Measurements from ENCODE around the gene YES1.
"Not testable (repeated sequence)": the region's sequence is repeated elsewhere in the genome, so short reads cannot be mapped to it uniquely, and the experiment has no call there.

YES1 gene

GRCh38 chr18:759864-760263, 52.2 kb downstream of the YES1 start:
- H3K9me3 ChIP-seq (ENCODE audit: insufficient read depth, low read depth, low read length); H3K27me3 ChIP-seq (ENCODE audit: insufficient read depth, low read length); H3K27ac ChIP-seq (ENCODE audit: low read depth, low read length); H3K4me1 ChIP-seq (ENCODE audit: insufficient read depth, low read length); H3K4me3 ChIP-seq (ENCODE audit: low read length); H3K9ac ChIP-seq (ENCODE audit: low read depth, low read length): not testable (repeated sequence)
- H3K36me3 ChIP-seq (ENCODE audit: insufficient read depth, low read length): peaks cover 17% of the 10 kb centered on the region
- WGBS: 88% methylated on average over 2 of the region's 4 CpGs

- Histone ChIP-seq H3K9me3 (ENCODE audit: insufficient read depth, low read depth, low read length) (no peaks in the 10 kb centered on the region), H3K36me3 (ENCODE audit: insufficient read depth, low read length) (peaks cover 56% of the 10 kb centered on the region), H3K27me3 (ENCODE audit: insufficient read depth, low read length) (no peaks in the 10 kb centered on the region), H3K4me3 (ENCODE audit: low read length) (no peak overlapping the region), H3K4me1 (ENCODE audit: insufficient read depth, low read length) (no peaks in the 10 kb centered on the region), H3K27ac (ENCODE audit: low read depth, low read length) (no peak overlapping the region), H3K9ac (ENCODE audit: low read depth, low read length) (no peak overlapping the region)
- WGBS: 72% methylated on average over 2 of the region's 2 CpGs
Observed at GRCh38 chr18:755506-755905, 56.5 kb downstream of the YES1 start.

GRCh38 chr18:754656-755055, 57.4 kb downstream of the YES1 start:
- H3K4me1 ChIP-seq (ENCODE audit: insufficient read depth, low read length): no peaks in the 10 kb centered on the region
- peaks cover 61% of the 10 kb centered on the region for H3K36me3 ChIP-seq (ENCODE audit: insufficient read depth, low read length)
- H3K27ac ChIP-seq (ENCODE audit: low read depth, low read length): no peak overlapping the region
- no peak overlapping the region for H3K9ac ChIP-seq (ENCODE audit: low read depth, low read length)
- H3K27me3 ChIP-seq (ENCODE audit: insufficient read depth, low read length): no peaks in the 10 kb centered on the region
- H3K9me3 ChIP-seq (ENCODE audit: insufficient read depth, low read depth, low read length): no peaks in the 10 kb centered on the region
- no peak overlapping the region for H3K4me3 ChIP-seq (ENCODE audit: low read length)
- WGBS: 100% methylated on average over 1 of the region's 1 CpG

GRCh38 chr18:750456-750855, 61.6 kb downstream of the YES1 start:
- 87% methylated on average over 1 of the region's 1 CpG for WGBS
- peaks cover 85% of the 10 kb centered on the region for H3K36me3 ChIP-seq (ENCODE audit: insufficient read depth, low read length)

GRCh38 chr18:744832-745597, 67.0 kb downstream of the YES1 start:
- WGBS: 68% methylated on average over 2 of the region's 2 CpGs
- H3K27ac ChIP-seq (ENCODE audit: low read depth, low read length): no peak overlapping the region
- no peaks in the 10 kb centered on the region for H3K4me1 ChIP-seq (ENCODE audit: insufficient read depth, low read length)
- H3K27me3 ChIP-seq (ENCODE audit: insufficient read depth, low read length): no peaks in the 10 kb centered on the region
- H3K9me3 ChIP-seq (ENCODE audit: insufficient read depth, low read depth, low read length): no peaks in the 10 kb centered on the region
- H3K36me3 ChIP-seq (ENCODE audit: insufficient read depth, low read length): peaks cover 80% of the 10 kb centered on the region
- H3K9ac ChIP-seq (ENCODE audit: low read depth, low read length): no peak overlapping the region
- H3K4me3 ChIP-seq (ENCODE audit: low read length): no peak overlapping the region

More at GRCh38 chr18:750456-750855, 61.6 kb downstream of the YES1 start:
- Histone ChIP-seq H3K4me3 (ENCODE audit: low read length) (no peak overlapping the region), H3K9me3 (ENCODE audit: insufficient read depth, low read depth, low read length) (no peaks in the 10 kb centered on the region), H3K9ac (ENCODE audit: low read depth, low read length) (no peak overlapping the region), H3K27me3 (ENCODE audit: insufficient read depth, low read length) (no peaks in the 10 kb centered on the region), H3K4me1 (ENCODE audit: insufficient read depth, low read length) (no peaks in the 10 kb centered on the region), H3K27ac (ENCODE audit: low read depth, low read length) (no peak overlapping the region)

GRCh38 chr18:741931-742512, 70.0 kb downstream of the YES1 start:
- Histone ChIP-seq H3K4me3 (ENCODE audit: low read length) (no peak overlapping the region), H3K27me3 (ENCODE audit: insufficient read depth, low read length) (no peaks in the 10 kb centered on the region), H3K36me3 (ENCODE audit: insufficient read depth, low read length) (peaks cover 88% of the 10 kb centered on the region), H3K9ac (ENCODE audit: low read depth, low read length) (no peak overlapping the region), H3K27ac (ENCODE audit: low read depth, low read length) (no peak overlapping the region), H3K4me1 (ENCODE audit: insufficient read depth, low read length) (no peaks in the 10 kb centered on the region), H3K9me3 (ENCODE audit: insufficient read depth, low read depth, low read length) (no peaks in the 10 kb centered on the region)

- WGBS: 96% methylated on average over 2 of the region's 3 CpGs
- peaks cover 55% of the 10 kb centered on the region for H3K36me3 ChIP-seq (ENCODE audit: insufficient read depth, low read length)
- no peaks in the 10 kb centered on the region for H3K27me3 ChIP-seq (ENCODE audit: insufficient read depth, low read length)
- H3K27ac ChIP-seq (ENCODE audit: low read depth, low read length): no peak overlapping the region
- H3K9me3 ChIP-seq (ENCODE audit: insufficient read depth, low read depth, low read length): no peaks in the 10 kb centered on the region
- H3K9ac ChIP-seq (ENCODE audit: low read depth, low read length): no peak overlapping the region
- no peak overlapping the region for H3K4me3 ChIP-seq (ENCODE audit: low read length)
- no peaks in the 10 kb centered on the region for H3K4me1 ChIP-seq (ENCODE audit: insufficient read depth, low read length)
Observed at GRCh38 chr18:732371-732770, 79.7 kb downstream of the YES1 start.

- H3K27me3 ChIP-seq (ENCODE audit: insufficient read depth, low read length): no peaks in the 10 kb centered on the region
- H3K9me3 ChIP-seq (ENCODE audit: insufficient read depth, low read depth, low read length): no peaks in the 10 kb centered on the region
- H3K4me3 ChIP-seq (ENCODE audit: low read length): no peak overlapping the region
- H3K9ac ChIP-seq (ENCODE audit: low read depth, low read length): no peak overlapping the region
- H3K4me1 ChIP-seq (ENCODE audit: insufficient read depth, low read length): no peaks in the 10 kb centered on the region
- peaks cover 44% of the 10 kb centered on the region for H3K36me3 ChIP-seq (ENCODE audit: insufficient read depth, low read length)
- H3K27ac ChIP-seq (ENCODE audit: low read depth, low read length): no peak overlapping the region
Observed at GRCh38 chr18:731185-731584, 80.9 kb downstream of the YES1 start.

- no peaks in the 10 kb centered on the region for H3K4me1 ChIP-seq (ENCODE audit: insufficient read depth, low read length)
- no peak overlapping the region for H3K27ac ChIP-seq (ENCODE audit: low read depth, low read length)
- peaks cover 39% of the 10 kb centered on the region for H3K36me3 ChIP-seq (ENCODE audit: insufficient read depth, low read length)
- H3K9ac ChIP-seq (ENCODE audit: low read depth, low read length): no peak overlapping the region
- H3K27me3 ChIP-seq (ENCODE audit: insufficient read depth, low read length): no peaks in the 10 kb centered on the region
- no peak overlapping the region for H3K4me3 ChIP-seq (ENCODE audit: low read length)
- H3K9me3 ChIP-seq (ENCODE audit: insufficient read depth, low read depth, low read length): no peaks in the 10 kb centered on the region
Observed at GRCh38 chr18:730692-731091, 81.3 kb downstream of the YES1 start.

- H3K27me3 ChIP-seq (ENCODE audit: insufficient read depth, low read length); H3K27ac ChIP-seq (ENCODE audit: low read depth, low read length); H3K4me3 ChIP-seq (ENCODE audit: low read length); H3K4me1 ChIP-seq (ENCODE audit: insufficient read depth, low read length); H3K9me3 ChIP-seq (ENCODE audit: insufficient read depth, low read depth, low read length); H3K9ac ChIP-seq (ENCODE audit: low read depth, low read length): not testable (repeated sequence)
- 97% methylated on average over 5 of the region's 5 CpGs for WGBS
- H3K36me3 ChIP-seq (ENCODE audit: insufficient read depth, low read length): peaks cover 33% of the 10 kb centered on the region
Observed at GRCh38 chr18:730120-730519, 81.9 kb downstream of the YES1 start.

- Histone ChIP-seq H3K4me3 (ENCODE audit: low read length) (no peak overlapping the region), H3K36me3 (ENCODE audit: insufficient read depth, low read length) (peaks cover 31% of the 10 kb centered on the region), H3K9me3 (ENCODE audit: insufficient read depth, low read depth, low read length) (no peaks in the 10 kb centered on the region), H3K27me3 (ENCODE audit: insufficient read depth, low read length) (no peaks in the 10 kb centered on the region), H3K9ac (ENCODE audit: low read depth, low read length) (no peak overlapping the region), H3K4me1 (ENCODE audit: insufficient read depth, low read length) (no peaks in the 10 kb centered on the region), H3K27ac (ENCODE audit: low read depth, low read length) (no peak overlapping the region)
- 94% methylated on average over 9 of the region's 9 CpGs for WGBS
Observed at GRCh38 chr18:725646-726045, 86.4 kb downstream of the YES1 start.

Data from HUES64 (cell line).